ENCODE measurements around the gene IL4I1.
A peak's percentile ranks its signal among the peaks of the same experiment; 100 is the strongest.

Gene IL4I1

DNA sequence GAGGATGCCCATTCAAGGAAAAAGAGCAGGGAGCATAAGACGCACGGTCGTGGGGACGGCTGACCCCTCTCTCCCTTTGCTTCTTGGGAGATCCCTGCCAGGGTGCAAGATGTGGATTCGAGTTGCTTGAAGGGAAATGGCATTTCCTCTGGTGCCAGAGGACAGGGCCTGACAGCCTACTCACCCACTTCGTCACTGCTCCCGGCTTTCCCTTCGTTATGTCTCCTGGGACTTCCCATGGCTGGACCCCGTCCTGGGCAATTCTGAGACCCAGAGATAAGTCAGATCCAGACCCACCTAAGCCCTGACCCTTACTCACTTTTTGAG, 18.0 kb downstream of the IL4I1 start:
- in situ Hi-C loops (cut with MboI; ENCODE audit: low sequenced_read_pairs, unreplicated experiment): no loop called here
- TF ChIP-seq, protein P1, sequence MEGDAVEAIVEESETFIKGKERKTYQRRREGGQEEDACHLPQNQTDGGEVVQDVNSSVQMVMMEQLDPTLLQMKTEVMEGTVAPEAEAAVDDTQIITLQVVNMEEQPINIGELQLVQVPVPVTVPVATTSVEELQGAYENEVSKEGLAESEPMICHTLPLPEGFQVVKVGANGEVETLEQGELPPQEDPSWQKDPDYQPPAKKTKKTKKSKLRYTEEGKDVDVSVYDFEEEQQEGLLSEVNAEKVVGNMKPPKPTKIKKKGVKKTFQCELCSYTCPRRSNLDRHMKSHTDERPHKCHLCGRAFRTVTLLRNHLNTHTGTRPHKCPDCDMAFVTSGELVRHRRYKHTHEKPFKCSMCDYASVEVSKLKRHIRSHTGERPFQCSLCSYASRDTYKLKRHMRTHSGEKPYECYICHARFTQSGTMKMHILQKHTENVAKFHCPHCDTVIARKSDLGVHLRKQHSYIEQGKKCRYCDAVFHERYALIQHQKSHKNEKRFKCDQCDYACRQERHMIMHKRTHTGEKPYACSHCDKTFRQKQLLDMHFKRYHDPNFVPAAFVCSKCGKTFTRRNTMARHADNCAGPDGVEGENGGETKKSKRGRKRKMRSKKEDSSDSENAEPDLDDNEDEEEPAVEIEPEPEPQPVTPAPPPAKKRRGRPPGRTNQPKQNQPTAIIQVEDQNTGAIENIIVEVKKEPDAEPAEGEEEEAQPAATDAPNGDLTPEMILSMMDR (IDR thresholded peaks at IDR 0.05; ENCODE audit: borderline replicate concordance, control extremely low read depth, extremely low read depth, insufficient read depth, missing control alignments): no peak
- DNase-seq (ENCODE audit: low spot score): no peak

- TF ChIP-seq, protein P1 (IDR thresholded peaks at IDR 0.05; ENCODE audit: borderline replicate concordance, control extremely low read depth, extremely low read depth, insufficient read depth, missing control alignments): no peak
- peak; percentile 98 for DNase-seq (ENCODE audit: low spot score)
- in situ Hi-C loops (cut with MboI; ENCODE audit: low sequenced_read_pairs, unreplicated experiment): no loop called here
Observed at GRCh38 chr19:49877879-49878743, 18.6 kb downstream of the IL4I1 start.

GRCh38 chr19:49877020-49877878, 19.4 kb downstream of the IL4I1 start, which contains the start of the genes AKT1S1 and TBC1D17:
Gene AKT1S1, minus strand, starts transcription at chr19:49877355. Its CDS starts 4,060 bp downstream, at chr19:49873295.
Gene TBC1D17, plus strand, starts transcription at chr19:49877702. Its CDS starts 22 bp downstream, at chr19:49877724.
- peak; percentile 94 for DNase-seq (ENCODE audit: low spot score)
- in situ Hi-C loops (cut with MboI; ENCODE audit: low sequenced_read_pairs, unreplicated experiment): no loop called here
- TF ChIP-seq, protein P1 (IDR thresholded peaks at IDR 0.05; ENCODE audit: borderline replicate concordance, control extremely low read depth, extremely low read depth, insufficient read depth, missing control alignments): no peak

- TF ChIP-seq, protein P1 (IDR thresholded peaks at IDR 0.05; ENCODE audit: borderline replicate concordance, control extremely low read depth, extremely low read depth, insufficient read depth, missing control alignments): no peak
- in situ Hi-C loops (cut with MboI; ENCODE audit: low sequenced_read_pairs, unreplicated experiment): no loop called here
Observed at GRCh38 chr19:49876422-49877019, 20.2 kb downstream of the IL4I1 start.

GRCh38 chr19:49875857-49876421, 20.7 kb downstream of the IL4I1 start:
- in situ Hi-C loops (cut with MboI; ENCODE audit: low sequenced_read_pairs, unreplicated experiment): no loop called here
- DNase-seq (ENCODE audit: low spot score): peak; percentile 63

More at GRCh38 chr19:49876422-49877019, 20.2 kb downstream of the IL4I1 start:
- peak; percentile 89 for DNase-seq (ENCODE audit: low spot score)

More at GRCh38 chr19:49875857-49876421, 20.7 kb downstream of the IL4I1 start:
- TF ChIP-seq, protein P1 (IDR thresholded peaks at IDR 0.05; ENCODE audit: borderline replicate concordance, control extremely low read depth, extremely low read depth, insufficient read depth, missing control alignments): no peak
